DMS53 treated with DMSO at 0.1 percent for 48 hours (cell line): Measurements from ENCODE around the gene TTC22.

Source experiments
- DNase-seq: peaks from one replicate; lab custom pipeline; 2025; ENCODE audit not compliant: unreplicated experiment; lab: John Stamatoyannopoulos, UW

TTC22 gene

GRCh38 chr1:54834007-54834541 is 33.0 kb upstream of the TTC22 start:
- DNase-seq, result no peak

GRCh38 chr1:54833121-54833520 is 32.0 kb upstream of the TTC22 start:
- no peak for DNase-seq

- DNase-seq, result no peak
These were observed 25.2 kb upstream of the TTC22 start for GRCh38 chr1:54826226-54826816.

- no peak for DNase-seq
These were observed 24.6 kb upstream of the TTC22 start for GRCh38 chr1:54825696-54826095.

- no peak for DNase-seq
These were observed 22.5 kb upstream of the TTC22 start for GRCh38 chr1:54823670-54824069.

- DNase-seq, result no peak
These were observed 18.6 kb upstream of the TTC22 start for GRCh38 chr1:54819733-54820132.

- DNase-seq, result no peak
These were observed 18.0 kb upstream of the TTC22 start for GRCh38 chr1:54819195-54819536.

- DNase-seq, result no peak
These were observed 17.5 kb upstream of the TTC22 start for GRCh38 chr1:54818461-54819194.

- no peak for DNase-seq
These were observed 15.8 kb upstream of the TTC22 start for GRCh38 chr1:54816951-54817350.

GRCh38 chr1:54816130-54816529 is 15.0 kb upstream of the TTC22 start:
- DNase-seq, result no peak

- no peak for DNase-seq
These were observed 14.2 kb upstream of the TTC22 start for GRCh38 chr1:54815086-54815876.

GRCh38 chr1:54814571-54814970 is 13.4 kb upstream of the TTC22 start:
- DNase-seq, result no peak

- DNase-seq, result no peak
These were observed 13.0 kb upstream of the TTC22 start for GRCh38 chr1:54814126-54814498.

- DNase-seq, result no peak
These were observed 12.5 kb upstream of the TTC22 start for GRCh38 chr1:54813485-54814125.

GRCh38 chr1:54812801-54813484 is 11.8 kb upstream of the TTC22 start:
- DNase-seq, result no peak

- no peak for DNase-seq
These were observed 10.9 kb upstream of the TTC22 start for GRCh38 chr1:54811739-54812655.

GRCh38 chr1:54811066-54811465 is 9.9 kb upstream of the TTC22 start:
- no peak for DNase-seq

GRCh38 chr1:54810153-54810942 is 9.2 kb upstream of the TTC22 start:
- peak; percentile 85 for DNase-seq

- no peak for DNase-seq
These were observed 8.5 kb upstream of the TTC22 start for GRCh38 chr1:54809496-54810074.
